WI38 (cell line): ENCODE measurements around the gene RNF150.

Experiments used
- H3K4me3 ChIP-seq: 2 replicates; pipeline ENCODE4 v1.5.1; 2011; ENCODE audit warnings: low read depth, mild to moderate bottlenecking, control low read depth, low read length
- CTCF ChIP-seq: IDR thresholded peaks from 2 replicates; pipeline ENCODE4 v1.5.1; 2012; ENCODE audit warnings: low read depth, mild to moderate bottlenecking, control low read depth, low read length

Gene RNF150

GRCh38 chr4:140887467-140887866, 245.8 kb downstream of the RNF150 start:
- TF ChIP-seq CTCF = no peak

GRCh38 chr4:140884431-140885058, 248.7 kb downstream of the RNF150 start:
- peak; percentile 64 for TF ChIP-seq CTCF
- no peak overlapping the region for H3K4me3 ChIP-seq

More at GRCh38 chr4:140887467-140887866, 245.8 kb downstream of the RNF150 start:
- H3K4me3 ChIP-seq = no peak overlapping the region

- TF ChIP-seq CTCF = no peak
- H3K4me3 ChIP-seq = no peak overlapping the region
Measured at GRCh38 chr4:140877781-140878180, 255.5 kb downstream of the RNF150 start.

- no peak for TF ChIP-seq CTCF
- H3K4me3 ChIP-seq = no peak overlapping the region
Measured at GRCh38 chr4:140876615-140877364, 256.5 kb downstream of the RNF150 start.

- no peak overlapping the region for H3K4me3 ChIP-seq
- TF ChIP-seq CTCF = no peak
Measured at GRCh38 chr4:140875746-140876452, 257.4 kb downstream of the RNF150 start.

- no peak for TF ChIP-seq CTCF
Measured at GRCh38 chr4:140874056-140874455, 259.2 kb downstream of the RNF150 start.

GRCh38 chr4:140871368-140871767, 261.9 kb downstream of the RNF150 start:
- no peak overlapping the region for H3K4me3 ChIP-seq
- no peak for TF ChIP-seq CTCF

More at GRCh38 chr4:140874056-140874455, 259.2 kb downstream of the RNF150 start:
- H3K4me3 ChIP-seq = no peak overlapping the region
